GM04503 (cell line): ENCODE data around the gene THRAP3.
"Not testable (repeated sequence)": the region's sequence is repeated elsewhere in the genome, so short reads cannot be mapped to it uniquely, and the experiment has no call there.

ENCODE experiments used
- DNase-seq: peaks from one replicate; pipeline ENCODE4 v3.0.0-alpha.2; 2012; ENCODE audit warnings: low read depth

Gene THRAP3

DNA sequence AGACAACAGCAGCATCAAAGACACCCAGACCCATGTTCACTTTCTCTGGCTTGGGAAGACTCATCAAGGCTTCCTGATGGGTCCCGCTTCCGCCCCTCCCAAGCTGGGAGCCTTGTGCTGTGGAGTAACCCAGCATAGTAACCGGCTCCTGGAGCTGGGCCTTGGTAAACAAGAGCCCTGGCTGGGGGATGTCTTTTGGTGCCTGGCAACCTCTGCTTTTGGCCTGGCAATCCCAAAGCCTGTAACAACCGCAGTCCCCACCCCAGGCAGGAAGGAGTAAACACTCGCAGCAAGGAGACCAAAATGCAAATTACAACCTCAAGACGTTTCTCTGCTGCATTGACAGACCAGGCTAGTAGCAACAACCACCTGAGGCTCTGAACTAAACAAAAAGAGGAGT, 16.9 kb upstream of the THRAP3 start:
- DNase-seq, result no peak

GRCh38 chr1:36208978-36209703, 15.1 kb upstream of the THRAP3 start:
- DNase-seq, result no peak

DNA sequence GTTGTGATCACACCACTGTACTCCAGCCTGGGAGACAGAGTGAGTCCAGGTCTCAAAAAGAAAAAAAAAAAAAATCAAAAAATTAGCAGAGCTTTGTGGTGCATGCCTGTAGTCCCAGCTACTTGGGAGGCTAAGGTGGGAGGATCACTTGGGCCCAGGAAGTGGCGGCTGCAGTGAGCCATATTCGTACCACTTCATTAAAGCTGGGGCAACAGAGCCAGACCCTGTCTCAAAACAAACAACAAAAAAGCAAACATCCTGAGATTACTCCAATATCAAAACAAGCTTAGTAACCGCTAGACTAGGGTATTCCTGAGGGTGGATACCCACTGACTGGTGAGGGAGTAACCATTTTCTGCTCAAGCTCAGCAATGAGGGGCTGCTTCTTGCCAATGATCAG, 12.9 kb upstream of the THRAP3 start:
- no peak for DNase-seq

GRCh38 chr1:36211841-36212240, 12.4 kb upstream of the THRAP3 start:
- no peak for DNase-seq

- DNase-seq, result no peak
Measured at GRCh38 chr1:36212782-36213181, 11.5 kb upstream of the THRAP3 start.

DNA sequence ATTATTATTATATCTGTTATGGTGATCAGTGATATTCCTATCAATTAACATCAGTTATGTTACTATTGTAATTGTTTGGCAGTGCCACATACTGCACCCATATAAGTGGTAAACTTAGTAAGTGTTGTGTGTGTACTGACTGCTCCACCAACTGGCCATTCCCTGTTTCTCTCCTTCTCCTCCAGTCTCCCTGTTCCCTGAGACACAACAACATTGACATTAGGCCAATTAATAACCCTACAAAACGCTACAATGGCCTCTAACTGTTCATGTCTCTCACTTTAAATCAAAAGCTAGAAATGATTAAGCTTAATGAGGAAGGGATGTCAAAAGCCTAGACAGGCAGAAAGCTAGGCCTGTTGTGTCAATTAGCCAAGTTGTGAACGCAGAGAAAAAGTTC, 6.6 kb upstream of the THRAP3 start:
- no peak for DNase-seq

DNA sequence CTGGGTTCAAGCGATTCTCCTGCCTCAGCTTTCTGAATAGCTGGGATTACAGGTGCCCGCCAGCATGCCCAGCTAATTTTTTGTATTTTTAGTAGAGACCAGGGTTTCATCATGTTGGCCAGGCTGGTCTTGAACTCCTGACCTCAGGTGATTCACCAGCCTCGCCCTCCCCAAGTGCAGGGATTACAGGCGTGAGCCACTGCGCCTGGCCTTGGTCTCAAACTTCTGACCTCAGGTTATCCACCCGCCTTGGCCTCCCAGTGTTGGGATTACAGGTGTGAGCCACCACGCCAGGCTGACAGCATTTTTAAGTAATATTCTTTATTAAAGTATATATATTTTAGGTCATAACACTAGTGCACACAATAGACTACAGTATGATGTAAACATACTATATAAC, 2.3 kb upstream of the THRAP3 start:
- not testable (repeated sequence) for DNase-seq

DNA sequence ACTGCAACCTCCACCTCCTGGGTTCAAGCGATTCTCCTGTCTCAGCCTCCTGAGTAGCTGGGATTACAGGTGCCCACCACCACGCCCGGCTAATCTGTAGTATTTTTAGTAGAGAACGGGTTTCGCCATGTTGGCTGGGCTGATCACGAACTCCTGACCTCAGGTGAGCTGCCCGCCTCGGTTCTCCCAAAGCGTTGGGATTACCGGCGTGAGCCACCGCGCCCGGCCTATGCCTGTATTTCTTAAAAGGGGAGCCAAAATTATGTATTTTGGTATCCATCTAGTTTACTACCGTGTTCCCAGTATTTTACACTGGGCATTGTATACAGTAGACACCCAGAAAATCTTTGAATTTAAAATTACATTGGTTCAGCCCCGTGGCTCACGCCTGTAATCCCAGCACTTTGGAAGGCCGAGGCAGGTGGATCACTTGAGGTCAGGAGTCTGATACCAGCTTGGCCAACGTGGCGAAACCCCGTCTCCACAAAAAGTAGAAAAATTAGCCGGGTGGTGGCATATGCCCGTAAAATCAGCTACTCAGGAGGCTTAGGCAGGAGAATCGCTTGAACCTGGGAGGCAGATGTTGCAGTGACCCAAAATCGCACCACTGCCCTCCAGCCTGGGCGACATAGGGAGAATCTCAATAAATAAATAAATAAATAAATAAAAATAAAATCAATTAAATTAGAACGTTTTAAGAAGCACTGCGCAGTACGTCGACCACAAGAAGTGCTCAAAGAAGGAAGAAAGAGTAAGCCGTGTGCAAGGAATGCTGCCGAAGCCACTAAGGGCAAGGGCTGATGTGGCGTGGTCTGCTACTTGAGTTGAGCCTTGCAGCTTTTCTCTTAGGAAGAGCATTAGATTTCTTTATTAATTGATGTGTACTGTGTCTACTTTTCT, 1.5 kb upstream of the THRAP3 start:
- DNase-seq, result no peak

DNA sequence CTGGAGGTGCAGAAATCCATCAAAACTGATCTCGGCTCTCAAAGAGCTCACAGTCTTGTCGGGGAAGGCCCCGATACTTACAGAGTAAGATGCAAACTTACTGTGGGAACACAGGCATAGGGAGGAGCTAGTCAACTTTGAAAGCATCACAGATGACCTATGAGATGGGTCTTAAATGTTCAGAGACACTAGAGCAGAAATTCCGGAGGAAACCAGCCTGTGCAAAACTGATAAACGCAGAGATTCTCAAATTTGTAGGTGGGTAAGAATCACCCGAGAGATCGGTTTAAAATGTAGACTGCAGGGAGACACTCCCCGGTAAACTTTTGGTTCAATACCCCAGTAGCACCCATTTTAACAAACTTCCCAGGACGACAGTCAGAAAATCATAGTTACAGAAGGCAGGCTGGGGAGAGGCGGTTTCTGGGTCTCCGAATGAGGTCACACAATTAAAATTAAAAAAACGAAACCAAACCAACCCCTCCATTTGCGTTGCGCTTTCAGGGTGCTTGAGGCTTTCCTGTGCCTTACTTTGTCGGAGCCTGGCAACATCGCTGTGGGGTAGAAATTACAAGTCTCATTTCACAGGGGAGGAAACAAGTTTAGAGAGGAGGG, 755 bp upstream of the THRAP3 start:
- DNase-seq, result no peak

DNA sequence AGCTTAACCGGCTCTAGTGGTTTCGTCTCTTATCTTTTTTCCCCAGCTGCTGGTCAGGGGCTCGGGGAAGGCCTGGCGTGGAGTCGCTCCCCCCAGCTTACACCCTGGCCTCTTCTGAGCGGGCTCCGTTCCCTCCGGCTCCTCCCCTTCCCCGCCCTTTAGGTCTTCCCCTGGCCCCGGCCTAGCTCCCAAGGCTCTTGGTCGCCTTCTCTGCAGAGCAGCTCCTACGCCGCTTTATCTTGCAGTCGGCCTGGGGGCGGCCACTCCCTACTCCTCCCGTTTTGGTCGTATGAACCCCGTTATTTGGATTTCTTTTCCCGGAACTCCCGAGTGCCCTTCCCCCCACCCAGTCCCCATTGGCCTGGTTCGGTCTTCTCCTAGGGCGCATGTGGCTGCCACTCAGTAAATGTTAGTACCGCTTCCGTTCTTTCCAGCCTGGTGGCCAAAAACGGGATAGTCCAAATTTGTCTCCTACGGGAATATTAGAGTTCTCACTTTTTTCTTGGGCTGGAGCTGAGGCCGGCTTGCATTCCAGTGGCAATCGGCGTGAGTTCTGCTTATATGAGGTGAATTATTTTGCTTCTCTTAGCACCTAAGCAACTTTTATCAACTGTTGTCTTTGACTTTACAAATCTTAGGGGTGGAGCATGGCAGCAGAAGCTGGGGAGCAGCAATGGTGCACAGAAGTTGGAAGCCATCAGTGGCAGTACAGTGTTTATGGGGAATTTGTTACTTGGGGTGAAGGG, 467 bp downstream of the THRAP3 start:
- DNase-seq, result peak; percentile 77

GRCh38 chr1:36225283-36225899, 1.1 kb downstream of the THRAP3 start:
- no peak for DNase-seq

GRCh38 chr1:36230279-36230678, 6.0 kb downstream of the THRAP3 start:
- DNase-seq, result not testable (repeated sequence)

DNA sequence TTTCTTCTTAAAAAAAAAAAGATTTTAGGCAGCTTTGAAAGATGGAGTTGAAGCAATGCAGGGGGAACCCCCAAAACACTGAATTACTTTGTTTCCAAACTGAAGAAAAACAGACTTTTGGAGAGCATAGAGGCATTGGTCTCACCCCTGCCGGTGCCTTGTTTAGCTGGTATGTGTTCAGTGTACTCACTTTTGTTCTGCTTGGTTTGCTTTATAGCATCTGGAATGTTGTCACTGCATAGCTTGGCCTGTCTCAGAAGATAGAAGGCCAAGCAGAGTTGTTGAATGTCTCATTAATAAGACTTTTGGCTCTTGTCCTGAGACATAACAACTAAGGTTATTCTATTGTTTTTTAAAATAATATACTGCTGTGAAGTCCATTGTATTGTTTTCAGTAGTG, 6.9 kb downstream of the THRAP3 start:
- no peak for DNase-seq

DNA sequence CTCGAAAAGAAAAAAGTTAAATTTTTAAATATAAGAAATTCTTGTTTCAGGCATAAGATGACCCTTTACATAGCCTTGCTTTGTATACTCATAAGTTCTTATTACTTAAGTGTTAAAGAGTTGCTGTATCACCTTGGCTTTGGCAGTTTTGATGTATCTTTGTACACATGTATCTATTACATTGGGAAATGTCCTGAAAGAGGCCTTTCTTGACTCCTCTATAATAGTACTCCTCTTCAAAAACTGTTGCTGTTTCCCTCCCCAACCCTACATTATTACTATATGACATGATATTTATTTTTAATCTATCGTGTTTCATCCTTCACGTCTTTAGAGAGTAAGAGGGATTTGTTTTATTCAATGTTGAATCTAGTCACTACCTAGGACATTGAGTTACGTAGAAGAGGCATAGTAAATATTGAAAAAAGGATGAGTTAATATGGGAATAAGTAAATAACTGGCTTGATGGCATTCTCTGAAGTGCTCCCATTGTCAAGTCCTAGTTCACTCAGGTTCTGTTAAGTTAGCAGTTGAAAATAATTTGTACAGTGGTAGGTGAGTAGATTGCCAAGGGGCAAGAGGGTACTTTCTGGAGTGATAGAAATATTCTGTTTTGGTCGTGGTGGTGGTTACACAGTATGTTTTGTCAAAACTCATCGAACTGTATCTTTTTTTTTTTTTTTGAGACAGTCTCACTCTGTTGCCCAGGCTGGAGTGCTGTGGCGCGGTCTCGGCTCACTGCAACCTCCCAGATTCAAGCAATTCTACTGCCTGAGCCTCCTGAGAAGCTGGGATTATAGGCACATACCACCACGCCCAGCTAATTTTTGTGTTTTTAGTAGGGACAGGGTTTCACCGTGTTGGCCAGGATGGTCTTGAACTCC, 8.2 kb downstream of the THRAP3 start:
- no peak for DNase-seq

DNA sequence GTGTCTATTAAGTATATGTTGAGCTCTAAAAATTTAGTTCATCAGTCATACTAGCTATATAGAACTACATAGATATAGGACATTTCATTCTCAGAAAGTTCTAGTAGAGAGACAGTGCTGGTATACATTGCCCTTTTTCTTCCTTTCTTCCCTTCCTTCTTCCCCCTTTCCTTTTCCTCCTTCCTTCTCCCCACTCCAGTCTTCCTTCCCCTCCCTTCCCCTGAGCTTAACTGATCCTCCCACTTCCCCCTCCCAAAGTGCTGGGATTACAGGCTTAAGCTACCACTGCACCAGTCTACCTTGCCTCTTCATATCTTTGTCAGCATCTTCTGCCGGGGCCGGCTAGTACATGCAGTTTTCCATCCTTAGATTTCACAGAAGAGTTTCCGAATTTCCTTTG, 12.1 kb downstream of the THRAP3 start:
- no peak for DNase-seq

GRCh38 chr1:36238433-36238832, 14.2 kb downstream of the THRAP3 start:
- DNase-seq, result no peak

DNA sequence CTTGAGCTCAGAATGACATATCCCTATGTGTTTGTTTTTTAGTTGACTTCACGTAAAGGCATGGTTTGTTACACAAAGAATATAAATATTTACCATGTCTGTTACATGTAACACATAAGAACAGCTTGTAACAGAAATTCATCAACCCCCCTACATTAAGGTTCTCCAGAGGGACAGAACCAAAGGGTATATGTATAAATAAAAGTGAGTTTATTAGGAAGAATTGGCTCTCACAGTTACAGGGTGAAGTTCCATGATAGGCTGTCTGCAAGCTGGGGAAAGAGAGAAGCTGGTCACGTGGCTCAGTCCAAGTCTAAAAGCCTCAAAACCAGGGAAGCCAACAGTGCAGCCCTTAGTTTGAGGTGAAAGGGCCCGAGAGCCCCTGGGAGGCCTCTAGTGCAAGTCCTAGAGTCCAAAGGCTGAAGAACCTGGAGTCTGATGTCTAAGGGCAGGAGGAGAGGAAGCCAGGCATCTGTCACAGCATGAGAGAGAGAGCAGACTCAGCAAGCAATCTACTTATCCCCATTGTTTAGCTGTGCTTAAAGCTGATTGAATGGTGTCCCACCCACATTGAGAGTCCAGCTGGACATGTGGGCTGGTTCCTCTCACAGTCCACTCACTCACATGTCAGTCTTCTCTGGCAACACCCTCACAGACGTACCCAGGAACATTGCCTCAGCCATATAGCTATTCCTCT, 15.8 kb downstream of the THRAP3 start:
- no peak for DNase-seq

DNA sequence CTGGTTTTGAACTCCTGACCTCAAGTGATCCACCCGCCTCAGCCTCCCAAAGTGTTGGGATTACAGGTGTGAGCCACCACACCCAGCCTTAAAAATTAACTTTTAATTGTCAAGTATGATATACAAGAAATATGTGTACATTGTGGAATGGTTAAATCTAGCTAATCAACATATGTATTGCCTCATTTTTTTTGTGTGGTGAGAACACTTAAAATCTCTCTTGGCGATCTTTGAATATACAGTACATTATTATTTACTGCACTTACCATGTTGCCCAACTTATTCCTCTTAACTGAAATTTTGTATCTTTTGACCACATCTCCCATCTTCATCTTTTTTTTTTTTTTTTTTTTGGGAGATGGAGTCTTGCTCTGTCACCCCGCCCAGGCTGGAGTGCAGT, 23.3 kb downstream of the THRAP3 start:
- no peak for DNase-seq

DNA sequence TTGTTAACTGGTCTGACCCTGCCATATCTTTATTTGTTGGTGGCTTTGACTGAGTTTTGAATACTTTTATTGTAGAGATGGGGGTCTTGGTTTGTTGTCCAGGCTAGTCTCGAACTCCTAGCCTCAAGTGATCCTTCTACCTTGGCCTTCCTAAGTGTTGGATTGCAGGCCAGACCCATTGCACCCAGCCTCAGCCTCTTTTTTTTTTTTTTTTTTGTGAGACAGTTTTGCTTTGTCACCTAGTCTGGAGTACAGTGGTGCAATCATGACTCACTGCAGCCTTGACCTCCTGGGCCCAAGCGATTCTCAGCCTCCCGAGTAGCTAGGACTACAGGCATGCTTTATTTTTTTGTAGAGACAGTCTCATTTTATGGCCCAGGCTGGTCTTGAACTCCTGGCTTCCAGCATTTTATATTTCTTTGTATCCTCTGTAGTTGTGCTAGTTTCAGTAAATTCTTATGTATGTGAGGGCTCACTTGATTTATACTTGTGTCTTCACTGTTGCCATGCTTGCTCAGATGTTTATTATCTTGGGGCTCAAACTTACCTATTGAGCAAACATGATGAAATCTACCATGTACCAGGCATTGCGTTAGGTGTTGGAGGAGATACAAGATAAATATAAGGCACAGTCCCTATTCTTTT, 24.1 kb downstream of the THRAP3 start:
- DNase-seq, result peak; percentile 75
